NCI-H510A treated with DMSO at 0.1 percent for 48 hours (cell line): ENCODE measurements around the gene MLLT3.
"Not testable (repeated sequence)": the region's sequence is repeated elsewhere in the genome, so short reads cannot be mapped to it uniquely, and the experiment has no call there.

Source experiments
- DNase-seq: peaks from one replicate; lab custom pipeline; 2025; lab: John Stamatoyannopoulos, UW

MLLT3 gene

DNA sequence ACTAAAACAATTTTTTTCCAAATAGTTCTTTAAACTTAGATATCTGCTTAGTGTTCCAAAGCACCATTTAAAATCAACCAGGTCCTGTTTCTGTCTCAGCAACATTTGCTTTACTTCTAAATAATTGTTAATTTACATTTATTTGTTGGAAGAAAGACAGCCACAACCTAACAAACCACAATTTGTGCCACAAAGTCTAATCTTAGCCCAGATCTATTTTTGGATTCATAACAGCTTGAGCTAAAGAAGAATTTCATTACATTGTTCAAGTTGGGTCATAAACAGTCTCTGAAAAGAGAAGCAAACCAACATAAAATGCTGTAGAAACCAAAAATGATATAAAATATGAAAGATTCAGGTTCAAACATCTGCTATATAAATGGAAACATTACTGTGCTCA lies 24.4 kb downstream of the MLLT3 start:
- DNase-seq = no peak

DNA sequence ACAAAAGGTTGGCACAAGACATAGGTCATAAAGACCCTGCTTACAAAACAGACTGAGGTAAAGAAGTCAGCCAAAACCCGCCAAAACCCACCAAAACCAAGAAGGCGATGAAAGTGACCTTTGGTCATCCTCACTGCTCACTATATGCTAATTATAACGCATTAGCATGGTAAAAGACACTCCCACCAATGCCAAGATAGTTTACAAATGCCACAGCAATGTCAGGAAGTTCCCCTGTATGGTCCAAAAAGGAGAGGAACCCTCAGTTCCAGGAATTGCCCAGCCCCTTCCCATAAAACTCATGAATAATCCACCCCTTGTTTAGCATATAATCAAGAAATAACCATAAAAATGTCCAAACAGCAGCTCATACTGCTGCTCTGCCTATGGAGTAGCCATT lies 27.7 kb downstream of the MLLT3 start:
- DNase-seq = no peak

DNA sequence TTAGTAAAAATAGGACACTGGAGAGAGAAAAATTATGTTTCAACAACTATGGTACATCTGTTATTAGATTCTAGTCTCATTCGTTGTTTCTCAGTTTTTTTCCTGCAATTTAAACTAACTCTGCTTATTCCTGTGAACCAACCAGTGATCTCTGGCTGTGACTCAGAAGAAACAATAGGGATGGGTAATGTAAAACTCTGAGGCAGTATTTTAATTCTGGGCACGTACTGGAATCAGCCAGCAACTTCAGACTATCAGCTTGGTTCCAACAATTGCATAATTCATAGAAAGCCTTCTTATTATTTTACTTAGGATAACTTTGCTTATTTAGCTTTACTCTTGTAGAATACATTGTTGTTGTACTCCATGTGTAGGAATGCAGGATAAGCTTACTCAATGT lies 28.8 kb downstream of the MLLT3 start:
- DNase-seq = no peak

DNA sequence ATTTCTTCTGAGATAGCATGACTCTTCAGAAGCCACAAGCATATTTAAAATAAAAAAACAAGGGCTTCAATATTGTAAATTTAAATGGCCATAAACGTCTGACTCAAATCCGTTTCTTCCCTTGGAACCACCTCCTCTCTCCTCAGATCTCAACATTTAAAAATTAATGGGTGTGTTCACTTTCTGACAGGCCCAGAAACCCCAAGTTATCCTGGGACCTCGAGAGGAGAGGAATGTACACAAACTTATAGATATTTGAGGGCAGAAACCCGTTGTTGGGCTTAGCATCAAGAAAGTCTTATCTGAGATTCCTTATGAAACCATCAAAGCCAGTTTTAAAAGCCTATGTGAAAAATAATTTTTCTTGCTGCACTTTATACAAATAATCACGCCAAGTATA lies 29.2 kb downstream of the MLLT3 start:
- DNase-seq = no peak

DNA sequence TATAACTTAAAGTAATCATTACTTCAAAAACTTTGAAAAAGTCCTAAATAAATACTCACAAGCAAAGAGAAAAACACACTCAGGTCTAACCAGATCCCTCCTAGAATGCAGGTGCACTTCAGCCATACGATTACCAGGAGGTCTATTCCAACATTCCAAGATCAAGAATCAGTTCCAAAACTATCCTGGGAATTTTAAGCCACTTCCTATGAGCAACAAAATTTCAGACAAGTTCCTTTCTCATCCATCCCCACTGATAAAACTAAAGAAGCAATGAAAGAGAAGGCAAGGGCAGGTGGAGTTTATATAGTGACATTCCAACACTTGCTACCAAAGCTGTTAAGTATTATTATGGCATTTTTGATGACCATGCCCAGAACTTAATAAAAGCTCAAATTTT lies 29.6 kb downstream of the MLLT3 start:
- DNase-seq = no peak

DNA sequence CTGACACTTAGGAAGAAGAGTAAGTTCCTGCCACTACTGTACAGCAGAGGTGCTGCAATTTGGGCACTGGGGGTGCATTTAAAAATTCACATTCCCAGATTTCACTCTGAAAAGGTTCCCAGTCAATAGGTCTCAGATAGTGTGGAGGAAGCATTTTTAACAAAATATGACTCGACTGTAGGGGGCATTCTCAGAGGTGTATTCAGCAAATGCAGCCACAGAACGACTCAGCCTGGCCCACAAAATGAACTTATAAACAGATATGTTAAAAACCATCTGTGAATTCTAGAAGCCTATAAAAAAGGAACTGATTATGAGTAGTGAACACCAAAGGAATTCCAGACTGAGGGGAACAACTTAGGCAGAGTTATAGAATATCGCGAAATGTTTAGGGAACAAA lies 31.1 kb downstream of the MLLT3 start:
- no peak for DNase-seq

DNA sequence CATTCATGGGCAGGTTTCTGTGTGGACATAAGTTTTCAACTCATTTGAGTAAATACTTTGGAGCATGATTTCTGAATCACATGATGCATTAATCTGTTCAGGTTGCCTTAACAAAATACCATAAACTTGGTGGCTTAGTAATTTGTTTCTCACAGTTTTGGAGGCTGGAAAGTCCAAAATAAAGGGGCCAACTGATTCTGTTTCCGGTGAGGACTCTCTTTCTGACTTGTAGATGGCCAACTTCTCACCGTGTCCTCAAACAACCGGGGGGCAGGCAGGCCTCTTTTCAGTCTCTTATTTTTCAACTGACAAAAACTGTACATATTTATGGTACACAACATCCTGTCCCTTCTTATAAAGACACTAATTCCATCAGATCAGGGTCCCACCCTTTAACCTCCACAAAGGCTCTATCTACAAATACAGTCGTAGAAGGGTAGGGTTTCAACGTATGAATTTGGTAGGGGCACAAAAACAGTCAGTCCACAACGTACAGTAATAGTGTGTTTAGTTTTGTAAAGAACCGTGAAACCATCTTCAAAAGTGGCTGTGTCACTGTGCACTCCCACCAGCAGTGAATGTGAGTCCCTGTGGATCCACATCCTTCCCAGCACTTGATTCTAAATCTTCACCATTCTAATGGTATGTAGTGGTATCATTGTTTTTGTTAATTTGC lies 37.2 kb downstream of the MLLT3 start:
- DNase-seq = no peak

DNA sequence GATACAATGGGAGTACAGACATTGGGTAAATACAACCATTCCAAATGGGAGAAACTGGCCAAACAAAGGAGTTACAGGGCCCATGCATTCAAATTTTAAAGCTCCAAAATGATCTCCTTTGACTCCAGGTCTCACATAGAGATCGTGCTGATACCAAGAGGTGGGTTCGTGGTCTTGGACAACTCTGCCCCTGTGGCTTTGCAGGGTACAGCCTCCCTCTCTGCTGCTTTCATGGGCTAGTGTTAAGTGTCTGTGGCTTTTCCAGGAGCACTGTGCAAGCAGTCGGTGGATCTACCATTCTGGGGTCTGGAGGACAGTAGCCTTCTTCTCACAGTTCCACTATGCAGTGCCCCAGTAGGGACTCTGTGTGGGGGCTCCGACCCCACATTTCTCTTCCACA lies 39.2 kb downstream of the MLLT3 start:
- DNase-seq = not testable (repeated sequence)

DNA sequence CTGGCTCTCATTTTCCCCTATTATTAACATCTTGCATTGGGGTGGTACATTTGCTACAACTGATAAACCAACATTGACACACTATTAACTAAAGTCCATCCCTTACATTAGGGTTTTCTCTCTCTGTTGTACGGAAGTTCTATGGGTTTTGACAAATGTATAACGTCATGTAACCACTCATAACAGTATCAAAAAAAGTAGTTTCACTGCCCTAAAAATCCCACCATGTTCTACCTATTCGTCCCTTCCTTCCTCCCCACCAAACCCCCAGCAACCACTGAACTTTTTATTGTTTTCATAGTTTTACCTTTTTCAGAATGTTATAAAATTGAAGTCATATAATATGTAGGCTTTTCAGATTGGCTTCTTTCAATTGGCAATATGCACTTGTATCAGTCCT lies 40.1 kb downstream of the MLLT3 start:
- DNase-seq = no peak

DNA sequence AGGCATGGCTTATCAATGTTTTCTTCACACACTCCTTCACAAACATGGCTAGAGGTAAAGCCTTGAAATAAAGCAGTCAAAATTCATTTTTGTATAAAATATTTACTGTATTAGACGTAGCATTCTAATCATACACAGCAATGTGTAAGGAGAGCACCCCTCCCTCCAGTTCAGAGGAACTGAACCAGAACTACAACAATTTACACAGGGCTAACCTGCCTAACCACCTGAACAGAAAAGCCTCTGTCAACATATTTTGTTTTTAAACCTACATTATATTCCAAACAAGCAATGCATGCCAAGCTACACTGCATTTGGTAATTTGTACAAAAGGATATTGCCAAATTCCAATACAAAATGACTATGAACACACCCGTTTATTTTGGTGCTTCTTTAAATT lies 41.6 kb downstream of the MLLT3 start:
- no peak for DNase-seq

DNA sequence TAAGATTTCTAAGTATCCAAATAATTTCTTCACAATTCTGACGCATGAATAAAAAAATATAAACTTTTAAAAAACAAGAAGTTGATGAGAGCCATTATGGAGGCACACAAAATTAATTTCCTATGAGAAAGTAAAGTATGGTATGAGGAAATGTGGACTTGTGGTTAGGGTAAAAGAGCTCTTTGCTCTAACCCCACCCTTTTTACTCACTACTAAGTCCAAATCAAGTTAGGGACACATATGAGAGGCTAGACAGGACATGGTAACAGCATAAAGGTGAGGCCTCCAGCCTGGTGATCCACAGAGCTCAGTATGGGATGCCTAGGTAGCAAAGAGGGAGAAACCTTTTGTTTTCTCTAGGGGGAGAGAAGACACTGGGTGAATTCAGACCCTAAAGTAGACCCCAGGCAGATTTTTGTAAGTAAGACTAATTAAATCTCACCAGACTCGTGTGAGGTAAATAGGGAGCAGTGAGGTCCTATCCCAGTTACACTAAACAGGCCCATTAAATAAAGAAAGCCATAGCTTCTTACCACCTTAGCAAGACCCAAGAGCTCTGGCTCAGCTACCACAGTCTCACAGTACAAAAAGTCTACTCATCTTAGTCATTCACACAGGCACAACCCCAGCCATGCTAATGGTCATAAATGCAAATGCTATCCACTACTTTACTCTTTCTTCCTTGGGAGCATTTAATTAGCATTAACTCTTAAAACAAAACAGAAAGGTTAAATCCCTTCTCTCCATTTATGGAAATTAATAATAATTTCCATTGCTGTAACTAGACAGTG lies 42.6 kb downstream of the MLLT3 start:
- DNase-seq = no peak

DNA sequence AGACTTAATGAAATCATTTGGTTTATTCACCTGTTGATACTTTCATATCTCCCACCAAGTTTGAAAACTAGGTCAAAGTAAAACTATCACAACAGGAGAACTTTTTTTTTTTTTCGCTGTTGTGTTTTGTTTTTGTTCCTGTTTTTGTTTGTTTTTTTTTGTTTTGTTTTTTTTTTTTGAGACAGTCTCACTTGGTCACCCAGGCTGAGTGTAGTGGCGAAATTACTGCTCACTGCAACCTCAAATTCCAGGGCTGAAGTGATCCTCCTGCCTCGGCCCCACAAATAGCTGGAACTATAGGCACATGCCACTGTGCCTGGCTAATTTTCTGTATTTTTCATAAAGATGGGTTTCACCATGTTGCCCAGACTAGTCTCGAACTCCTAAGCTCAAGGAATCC lies 49.3 kb downstream of the MLLT3 start:
- DNase-seq = no peak

DNA sequence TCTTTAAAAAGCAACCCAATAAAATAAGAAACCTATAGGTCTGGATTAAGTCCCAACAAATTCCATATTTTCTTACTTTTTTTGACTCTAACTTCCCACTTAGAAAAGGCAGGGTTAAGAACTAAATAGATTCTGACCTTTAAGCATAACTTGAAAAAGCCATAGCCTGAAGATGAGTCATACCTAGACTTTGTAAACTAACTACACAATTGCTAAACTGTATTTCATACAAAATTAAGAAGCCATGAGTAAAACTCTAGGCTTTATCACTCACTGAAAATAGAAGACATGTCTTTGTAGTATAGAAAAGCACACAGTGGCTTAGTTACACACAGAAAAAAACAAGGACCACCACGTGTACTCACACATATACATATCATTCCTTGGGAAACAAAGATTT lies 51.5 kb downstream of the MLLT3 start:
- no peak for DNase-seq

DNA sequence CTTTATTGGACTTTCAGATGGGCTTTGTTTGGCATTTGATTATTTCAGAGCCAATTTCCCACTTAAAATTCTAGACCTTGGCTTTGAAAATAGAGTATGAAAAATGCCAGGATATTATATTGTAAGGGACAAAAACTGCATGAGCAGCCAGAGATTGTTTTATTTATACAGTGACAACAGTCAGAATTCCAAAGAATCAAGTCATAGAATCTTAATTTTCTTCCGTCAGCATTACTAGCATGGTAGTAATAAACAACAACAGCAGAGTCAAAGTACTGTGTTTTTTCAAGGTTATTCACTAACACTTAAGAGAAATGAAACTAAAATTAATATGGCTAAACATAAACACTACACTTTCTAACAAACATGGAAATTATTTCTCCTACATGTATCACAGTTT lies 52.2 kb downstream of the MLLT3 start:
- DNase-seq = no peak

DNA sequence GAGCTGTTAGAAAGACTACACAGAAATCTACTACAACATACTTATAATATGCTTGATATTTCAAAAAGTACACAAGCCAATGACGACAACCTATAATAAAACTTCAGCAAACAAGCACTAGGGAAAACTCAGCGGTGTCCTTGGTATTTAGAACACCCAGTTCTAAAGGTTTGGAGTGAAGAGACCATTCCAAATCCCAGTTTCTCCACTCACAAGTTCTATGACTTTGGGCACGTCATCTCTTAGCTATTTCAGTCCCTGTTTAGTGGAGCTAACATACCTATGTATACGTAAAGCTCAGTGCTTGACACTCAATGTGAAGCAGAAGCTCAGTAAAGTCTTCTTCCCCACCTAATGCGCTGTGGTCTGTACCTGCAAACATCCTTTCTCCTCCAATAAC lies 52.8 kb downstream of the MLLT3 start:
- DNase-seq = no peak

DNA sequence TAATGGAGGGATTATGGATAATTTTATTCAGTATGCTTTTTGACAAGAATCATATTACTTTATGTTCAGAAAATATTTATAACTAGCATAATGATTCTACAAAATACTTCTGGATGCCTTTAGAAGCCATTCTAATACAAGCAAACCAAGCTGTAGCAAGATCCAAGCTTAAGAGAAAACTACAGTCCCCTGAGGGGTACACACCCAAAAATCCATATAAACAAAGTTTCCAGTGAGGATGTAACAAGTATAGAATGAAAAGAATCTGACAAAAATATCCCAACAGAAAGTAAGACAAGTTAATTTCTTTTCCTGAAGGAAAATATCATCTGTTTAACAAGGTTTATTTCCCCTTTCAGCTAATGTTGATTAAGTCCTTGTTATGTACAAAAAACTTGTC lies 53.9 kb downstream of the MLLT3 start:
- no peak for DNase-seq

DNA sequence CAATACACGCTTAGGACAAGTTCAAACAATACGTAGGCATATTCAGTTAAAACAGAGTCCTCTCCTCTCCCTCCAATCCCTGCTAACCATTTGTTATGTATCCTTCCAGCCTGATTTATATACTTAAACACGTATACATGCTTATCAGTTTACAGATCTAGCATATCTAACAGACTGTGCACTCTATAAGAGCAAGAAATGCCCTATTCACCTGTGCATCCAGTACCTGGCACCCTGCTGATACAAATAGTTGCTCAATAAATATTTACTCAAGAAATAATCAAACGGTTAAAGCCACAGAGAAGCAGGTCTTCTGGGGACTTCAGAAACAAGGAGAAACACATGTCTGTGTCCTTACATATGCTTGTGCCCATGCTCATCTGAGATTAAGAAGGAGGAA lies 55.9 kb downstream of the MLLT3 start:
- no peak for DNase-seq

DNA sequence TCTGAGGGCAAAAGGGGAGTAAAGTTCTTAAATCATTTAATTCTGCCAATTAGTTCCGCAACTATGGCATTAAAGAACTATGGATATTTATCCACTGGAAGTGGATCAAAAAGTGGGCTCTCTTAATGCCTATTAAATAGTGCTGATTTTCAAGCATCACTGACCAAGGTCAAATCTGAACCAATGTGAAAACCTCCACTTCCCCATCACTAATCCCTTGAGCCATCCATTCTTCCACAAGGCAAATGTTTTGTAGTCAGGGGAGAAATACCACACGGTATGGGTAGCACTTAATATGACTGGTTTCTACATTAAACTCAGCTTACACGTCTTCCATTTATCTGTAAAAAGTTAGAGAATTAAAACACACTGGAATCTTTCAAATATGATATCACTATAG lies 57.6 kb downstream of the MLLT3 start:
- no peak for DNase-seq

DNA sequence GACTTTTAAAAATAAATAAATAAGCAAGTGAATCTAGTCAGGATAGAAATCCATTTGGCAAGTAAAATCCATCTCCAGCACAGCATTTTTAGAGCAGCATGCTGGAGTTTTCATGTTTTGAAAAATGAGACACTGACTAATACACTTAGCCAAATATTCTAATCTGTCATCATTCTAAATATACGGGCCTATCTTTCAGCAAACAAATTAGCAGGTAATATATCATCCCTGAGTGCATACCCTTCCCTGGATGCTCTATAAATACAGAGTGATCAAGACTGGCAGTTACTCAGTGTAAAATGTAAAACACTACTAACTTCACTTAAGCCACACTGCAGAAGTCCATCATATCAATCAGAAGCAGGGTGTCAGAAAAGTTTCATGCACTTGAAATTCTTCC lies 58.4 kb downstream of the MLLT3 start:
- no peak for DNase-seq

DNA sequence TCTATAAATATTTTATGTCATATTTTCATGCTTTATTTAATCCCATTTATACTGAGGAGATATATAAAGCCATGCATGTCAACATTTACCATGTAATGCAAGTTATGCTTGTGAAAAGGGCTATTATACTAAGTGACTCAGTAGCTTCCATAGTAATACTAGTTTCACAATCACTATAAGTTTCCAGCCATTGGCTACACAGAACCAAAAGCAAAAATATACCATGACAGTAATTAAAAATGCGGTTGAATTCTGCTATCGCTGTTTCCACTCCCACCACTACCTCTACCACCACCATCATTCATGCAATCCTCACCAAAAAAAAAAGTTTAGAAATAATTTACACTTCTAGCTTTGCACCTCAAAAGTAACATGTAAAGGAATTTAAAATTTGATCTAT lies 60.2 kb downstream of the MLLT3 start:
- DNase-seq = no peak

DNA sequence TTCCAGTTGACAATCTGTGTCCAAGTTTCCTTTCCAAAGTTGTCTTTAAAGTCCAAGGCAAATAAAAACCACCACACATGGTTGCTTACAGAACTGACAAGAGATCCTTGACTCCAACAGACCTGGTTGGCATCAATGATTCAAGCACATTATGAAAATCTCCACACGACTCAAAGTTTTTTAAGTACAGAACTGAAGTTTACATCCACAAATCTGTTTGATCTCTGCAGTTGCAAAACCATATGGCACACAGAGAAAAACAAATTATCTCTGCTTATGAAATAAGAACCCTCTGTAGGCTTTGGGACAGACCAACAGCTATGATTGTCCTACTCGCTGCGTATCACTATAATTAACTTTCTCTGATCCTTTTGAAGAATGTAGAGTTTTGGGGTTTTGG lies 60.8 kb downstream of the MLLT3 start:
- no peak for DNase-seq

DNA sequence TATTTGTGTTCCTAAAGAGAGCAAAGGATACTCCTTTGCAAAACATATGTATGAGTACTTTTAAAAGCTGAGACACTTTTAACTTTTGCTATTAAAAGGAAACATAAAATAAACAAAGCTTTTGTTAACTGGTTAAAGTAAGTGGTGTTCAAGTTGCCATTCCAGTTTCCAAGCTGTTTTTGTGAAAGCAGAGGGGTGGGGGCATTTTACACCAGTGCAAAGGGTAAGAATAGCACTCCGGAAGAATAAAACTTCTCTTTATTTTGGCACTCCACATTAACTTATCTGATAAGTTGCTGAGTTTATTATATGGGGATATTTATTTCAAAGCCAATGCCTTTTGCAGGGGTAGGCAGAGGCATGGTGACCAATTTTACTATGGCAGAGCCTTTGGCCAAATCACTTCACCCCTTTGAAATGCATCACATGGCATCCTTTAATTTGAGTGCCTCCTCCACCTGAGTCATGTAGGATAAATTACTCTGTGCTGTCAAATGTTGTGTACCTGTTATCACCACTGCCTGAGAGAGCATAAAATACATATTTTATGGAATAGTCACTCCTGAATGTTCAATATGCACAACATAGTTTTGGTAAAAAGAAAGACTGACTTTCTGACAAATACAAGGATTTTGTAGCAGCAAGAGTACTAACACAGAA lies 62.9 kb downstream of the MLLT3 start:
- no peak for DNase-seq

DNA sequence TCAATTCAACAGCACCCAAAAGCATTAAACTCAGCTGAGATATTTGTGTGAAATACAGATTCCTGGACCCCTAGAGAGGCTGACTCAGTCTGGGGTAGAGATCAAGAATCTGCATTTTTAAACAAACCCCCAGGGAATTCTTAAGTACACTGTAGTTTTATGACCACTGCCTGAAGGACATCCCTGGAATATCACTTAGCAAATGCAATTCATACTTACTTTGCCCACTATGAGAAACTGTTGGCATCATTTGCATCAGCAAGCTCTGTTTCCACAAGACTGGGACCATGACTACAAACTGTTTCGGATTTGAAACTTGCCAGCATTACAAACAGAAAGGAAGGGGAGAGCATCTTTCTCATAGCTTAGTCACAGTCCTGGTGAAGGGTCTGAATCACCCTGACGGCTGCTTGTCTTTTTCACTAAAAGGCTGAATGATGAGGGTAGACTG lies 63.7 kb downstream of the MLLT3 start:
- no peak for DNase-seq
